ENCODE measurements around the gene KCNK17.

KCNK17 gene

GRCh38 chr6:39266782-39267355 is 47.4 kb downstream of the KCNK17 start:
- DNase-seq (ENCODE audit: low read depth): no peak

DNA sequence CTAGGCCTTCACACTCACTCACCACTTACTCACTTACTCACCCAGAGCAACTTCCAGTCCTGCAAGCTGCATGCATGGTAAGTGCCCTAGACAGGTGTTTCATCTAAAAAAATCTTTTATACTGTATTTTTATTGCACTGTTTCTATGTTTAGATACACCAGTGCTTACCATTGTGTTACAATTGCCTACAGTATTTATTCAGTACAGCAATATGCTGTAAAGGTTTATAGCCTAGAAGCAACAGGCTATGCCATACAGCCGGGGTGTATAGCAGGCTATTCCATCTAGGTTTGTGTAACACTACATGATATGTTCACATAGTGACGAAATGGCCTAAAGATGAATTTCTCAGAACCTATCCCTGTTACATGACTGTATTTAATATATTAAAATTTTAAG is 47.8 kb downstream of the KCNK17 start:
- DNase-seq (ENCODE audit: low read depth): no peak

DNA sequence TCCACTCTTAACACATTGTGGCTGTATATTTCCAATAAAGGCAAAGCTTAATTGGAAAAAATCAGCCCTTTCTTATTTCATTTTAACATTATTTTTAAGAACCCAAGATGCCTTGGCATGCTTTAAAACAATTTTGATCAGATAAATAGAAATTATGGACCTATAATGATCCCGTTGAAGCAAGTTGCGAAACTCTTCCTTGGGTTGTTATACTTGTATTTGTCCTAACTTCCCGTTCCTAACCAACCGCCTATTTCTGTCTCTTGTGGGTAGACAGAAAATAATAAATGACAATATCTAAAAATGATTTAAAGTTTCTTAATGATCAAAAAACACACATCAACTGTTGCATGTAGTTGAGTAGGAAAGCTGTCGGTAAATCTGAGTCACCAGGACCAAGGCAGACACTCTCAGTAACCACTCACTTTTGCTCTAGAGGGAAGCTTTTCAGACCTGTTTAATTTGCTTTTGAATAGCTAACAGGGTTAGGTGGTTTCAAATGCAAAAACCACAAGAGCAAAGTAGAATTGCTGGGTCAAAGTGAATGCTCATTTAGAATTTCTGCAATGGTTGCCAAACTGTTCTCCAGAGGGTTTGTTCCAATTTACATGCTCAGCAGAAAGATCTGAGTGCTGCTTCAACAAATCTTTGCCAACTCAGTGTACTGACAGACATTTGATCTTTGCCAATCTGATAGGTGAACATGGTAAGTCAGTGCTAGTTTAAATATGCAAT is 50.7 kb downstream of the KCNK17 start:
- peak; percentile 5 for DNase-seq (ENCODE audit: low read depth)

- DNase-seq (ENCODE audit: low read depth): no peak
These were observed 52.5 kb downstream of the KCNK17 start for GRCh38 chr6:39261751-39262150.

DNA sequence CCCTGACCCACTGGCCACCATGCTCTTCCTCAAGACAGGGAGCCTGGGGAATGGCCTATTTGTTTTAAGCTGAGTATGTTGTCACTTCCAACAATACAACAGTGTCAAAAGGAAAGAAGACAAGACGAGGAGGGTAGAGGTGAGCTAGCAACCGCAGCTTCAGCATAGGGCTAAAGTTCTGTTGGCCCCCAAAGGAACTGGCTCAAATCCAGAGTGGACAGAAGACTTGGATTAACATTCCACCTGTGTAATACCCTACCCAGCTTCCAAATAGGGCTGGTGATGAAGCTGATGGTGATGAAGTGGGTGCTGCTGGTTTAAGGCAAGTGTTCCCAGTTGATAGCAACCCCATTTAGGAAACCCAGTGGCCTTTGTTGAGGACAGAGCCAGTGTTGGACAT is 53.3 kb downstream of the KCNK17 start:
- no peak for DNase-seq (ENCODE audit: low read depth)

GRCh38 chr6:39260456-39260855 is 53.8 kb downstream of the KCNK17 start:
- DNase-seq (ENCODE audit: low read depth): no peak

DNA sequence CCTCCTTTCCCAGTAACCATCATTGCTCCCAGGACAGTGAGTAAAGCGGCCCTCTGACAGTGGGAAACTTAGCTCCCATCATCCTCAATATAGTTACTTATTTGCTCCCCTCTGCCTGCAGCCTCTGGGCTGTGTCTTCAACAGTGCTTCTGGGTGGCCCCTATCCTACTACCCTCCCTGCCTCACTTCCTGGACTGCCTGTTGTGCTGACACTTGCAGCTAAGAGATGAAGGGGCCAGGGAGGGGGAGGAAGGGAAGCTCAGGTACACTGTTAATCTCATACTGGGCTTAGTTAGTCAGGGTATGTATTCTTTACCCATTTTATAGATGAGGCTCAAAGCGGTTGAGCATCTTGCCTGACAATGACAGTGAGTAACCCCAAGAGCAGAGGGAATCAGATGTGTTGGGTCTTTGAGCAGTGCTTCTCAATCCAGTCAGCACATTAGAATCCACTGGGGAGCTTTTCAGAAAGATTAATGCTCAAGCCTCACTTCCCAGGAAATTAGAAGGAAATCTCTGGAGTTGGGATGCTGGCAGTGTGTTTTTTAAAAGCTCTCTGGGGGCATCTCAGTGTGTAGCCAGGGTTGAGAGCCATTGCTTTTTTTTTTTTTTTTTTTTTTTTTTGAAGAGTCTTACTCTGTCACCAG is 57.8 kb downstream of the KCNK17 start:
- no peak for DNase-seq (ENCODE audit: low read depth)

DNA sequence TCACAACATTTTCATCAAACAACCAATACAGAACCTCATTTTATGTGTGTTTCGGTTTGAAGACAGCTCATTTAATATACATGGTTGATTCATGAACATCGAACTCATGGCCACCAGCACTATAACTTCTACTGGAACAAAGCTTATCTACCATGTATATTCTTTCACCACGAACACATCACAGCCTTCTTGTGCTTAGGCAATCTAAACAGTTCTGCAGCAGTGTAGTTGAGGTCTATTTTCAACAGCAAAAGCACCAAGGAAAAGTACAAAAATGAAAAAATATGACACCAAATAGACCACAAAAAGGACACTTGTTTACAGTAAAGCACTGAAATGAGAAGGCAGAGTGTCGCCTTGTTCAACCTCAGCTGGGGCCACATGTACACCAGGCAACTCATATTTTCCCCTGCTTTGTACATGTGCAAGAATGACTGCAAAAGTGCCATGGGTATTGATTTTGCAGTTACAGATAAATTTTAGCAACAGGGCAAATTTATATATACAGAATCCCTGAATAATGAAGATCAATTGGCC is 59.2 kb downstream of the KCNK17 start:
- DNase-seq (ENCODE audit: low read depth): no peak

DNA sequence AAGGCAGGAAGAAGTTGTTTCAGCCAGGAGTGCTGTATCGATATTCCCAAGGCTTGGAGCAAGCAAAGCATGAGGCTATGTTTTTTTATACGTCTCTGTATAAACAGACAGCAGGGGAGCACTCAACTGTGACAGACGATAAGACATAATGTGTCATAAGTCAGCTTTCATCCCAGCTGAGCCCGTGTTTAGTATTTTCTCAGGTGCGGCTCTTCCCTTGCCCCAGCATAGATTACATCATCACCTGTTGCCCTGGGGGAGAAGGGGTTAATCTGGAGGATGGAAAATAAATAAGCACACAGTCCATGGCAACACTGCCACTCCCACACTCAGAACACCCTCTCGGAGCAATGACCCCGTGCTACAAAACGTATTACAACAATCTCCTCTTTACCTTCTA is 62.8 kb downstream of the KCNK17 start:
- no peak for DNase-seq (ENCODE audit: low read depth)

GRCh38 chr6:39250507-39250906 is 63.7 kb downstream of the KCNK17 start:
- DNase-seq (ENCODE audit: low read depth): no peak

GRCh38 chr6:39249278-39249677 is 64.9 kb downstream of the KCNK17 start:
- DNase-seq (ENCODE audit: low read depth): no peak
